Gastrocnemius medialis (tissue), 4 donors: Measurements from ENCODE around the gene ORM1. TPM values are rescaled to one million over a fixed set of nuclear protein-coding genes. Genes with fewer than 3 reads are reported as not detected.

ENCODE experiments used
- ATAC-seq, 2 donors: fragments of 150-250 bp; one replicate each; pipeline ENCODE4 v1.9.1; 2016
- DNase-seq, 2 donors: peaks; one replicate each; pipeline ENCODE4 v3.0.0-alpha.2; 2019
- H3K27ac ChIP-seq, 4 donors: fragments of 200-600 bp; sonication (generic); 1 replicate in 1 of 4; 2 replicates in 3 of 4; pipeline ENCODE4 v1.5.1; 2016 to 2018; ENCODE audit warnings: mild to moderate bottlenecking in 2 of 4, moderate library complexity in 1 of 4
- H3K27me3 ChIP-seq, 3 donors: fragments of 200-600 bp; sonication (generic) in 2 of 3; 1 replicate in 1 of 3; 2 replicates in 2 of 3; pipeline versions ENCODE4 v1.5.1 to v1.6.0; 2016 to 2019; ENCODE audit warnings: mild to moderate bottlenecking in 1 of 3, moderate library complexity in 1 of 3
- H3K36me3 ChIP-seq, 2 donors: fragments of 200-600 bp; sonication (generic) in 1 of 2; one replicate each; pipeline ENCODE4 v1.5.1; 2017 to 2018
- H3K4me1 ChIP-seq, 2 donors: fragments of 200-600 bp; sonication (generic) in 1 of 2; one replicate each; pipeline ENCODE4 v1.5.1; 2016 to 2017; ENCODE audit warnings: mild to moderate bottlenecking in 2 of 2
- H3K4me3 ChIP-seq, 4 donors: fragments of 200-600 bp; sonication (generic) in 3 of 4; 1 replicate in 1 of 4; 2 replicates in 3 of 4; pipeline ENCODE4 v1.5.1; 2016 to 2019; ENCODE audit warnings: mild to moderate bottlenecking in 2 of 4
- H3K9me3 ChIP-seq, 3 donors: fragments of 200-600 bp; sonication (generic) in 2 of 3; 1 replicate in 1 of 3; 2 replicates in 2 of 3; pipeline ENCODE4 v1.5.1; 2016 to 2019
- POLR2A ChIP-seq, 2 donors: fragments of 450-650 bp; IDR thresholded peaks; one replicate each; pipeline ENCODE4 v1.6.1; 2017; ENCODE audit warnings: antibody characterized with exemption in 2 of 2, mild to moderate bottlenecking in 2 of 2, moderate library complexity in 2 of 2
- in situ Hi-C, 4 donors: fragments of 200-750 bp; cut with MboI; loops; one replicate each; pipeline versions ENCODE4 v1.15.0 to v1.8.0; 2017; ENCODE audit warnings: low sequenced_read_pairs in 4 of 4
- intact Hi-C: fragments of 100-400 bp; cut with DNase I; formaldehyde crosslinking; loops from one replicate; pipeline ENCODE4 v1.15.1; 2023; ENCODE audit warnings: low total_unique reads
- total RNA-seq, 4 donors: library from RNA; depleted of rRNA; stranded (reverse); fragments of >200 nt; gene quantifications; one replicate each; pipeline versions ENCODE4 v1.1.0 to v1.2.3, GENCODE V29; 2016
- TF ChIP-seq, protein P1 (sequence below), 5 experiments: fragments of 450-650 bp in 3 of 5; fragments of 200-600 bp in 2 of 5; sonication (generic) in 2 of 5; IDR thresholded peaks in 4 of 5; conservative IDR thresholded peaks in 1 of 5; 1 replicate in 4 of 5; 2 replicates in 1 of 5; pipeline ENCODE4 v1.5.1; 2016 to 2019; ENCODE audit warnings: antibody characterized with exemption in 5 of 5, mild to moderate bottlenecking in 3 of 5, moderate library complexity in 3 of 5

ORM1 gene
- total RNA-seq, 4 donors from 2014 or later = 33.5 to 92.8 TPM; not detected in 2

DNA sequence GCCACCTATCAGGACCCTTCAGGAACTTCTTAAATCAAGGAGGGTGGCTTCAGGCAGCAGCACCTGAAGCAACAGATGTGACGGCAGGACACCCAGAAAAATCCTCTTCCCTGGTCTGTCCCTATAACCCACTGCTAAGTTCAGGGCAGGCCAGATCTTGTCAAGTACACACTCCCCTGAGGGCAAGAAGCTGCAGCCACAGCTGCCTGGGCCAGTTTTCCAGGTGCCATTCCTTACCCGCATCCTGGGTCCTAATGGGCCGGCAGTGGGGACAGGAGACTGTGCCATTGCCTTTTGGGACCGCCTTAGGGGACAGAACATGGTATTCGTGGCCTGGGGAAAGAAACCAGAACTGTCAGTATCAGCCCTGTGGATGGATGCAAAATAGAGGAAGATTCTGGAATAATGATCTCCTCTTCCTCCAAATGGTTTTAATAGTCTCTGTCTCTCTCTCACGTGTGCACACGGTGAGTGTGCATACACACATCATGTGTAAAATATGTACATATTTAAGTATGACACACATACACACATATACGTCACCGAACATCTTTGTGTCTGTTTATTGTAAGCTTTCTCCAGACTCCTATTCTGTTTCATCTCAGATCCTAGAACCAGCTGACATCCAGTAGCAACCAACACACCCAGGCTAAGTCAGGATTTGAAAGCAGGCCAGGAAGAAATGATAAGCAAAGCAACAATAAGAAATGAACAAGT lies 20.7 kb downstream of the ORM1 start:
- DNase-seq = no peak
- in situ Hi-C loops = no loop called here

DNA sequence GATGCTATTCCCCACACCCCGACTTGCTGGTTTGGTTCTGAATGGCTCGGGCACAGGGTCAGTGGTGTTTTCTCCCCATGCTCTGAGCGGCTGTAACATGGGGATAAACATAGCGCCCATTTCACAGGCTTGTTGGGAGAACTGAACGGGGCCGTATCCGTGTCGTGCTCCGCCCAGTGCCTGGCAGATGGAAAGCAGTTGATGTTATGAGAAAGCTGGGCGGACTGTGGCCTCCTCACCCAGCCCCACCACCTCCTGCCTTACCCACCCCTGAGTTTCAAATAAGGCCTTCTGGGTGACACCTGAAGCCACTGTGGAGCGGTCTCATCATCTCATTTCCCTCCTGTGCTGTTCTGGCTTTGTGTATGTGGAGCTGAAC lies 21.3 kb downstream of the ORM1 start:
- no peaks in the 10 kb centered on the region for H3K27me3 ChIP-seq
- no peak overlapping the region for H3K4me3 ChIP-seq
- H3K27ac ChIP-seq = no peak overlapping the region
- DNase-seq = no peak
- in situ Hi-C loops = no loop called here
- TF ChIP-seq, protein P1, sequence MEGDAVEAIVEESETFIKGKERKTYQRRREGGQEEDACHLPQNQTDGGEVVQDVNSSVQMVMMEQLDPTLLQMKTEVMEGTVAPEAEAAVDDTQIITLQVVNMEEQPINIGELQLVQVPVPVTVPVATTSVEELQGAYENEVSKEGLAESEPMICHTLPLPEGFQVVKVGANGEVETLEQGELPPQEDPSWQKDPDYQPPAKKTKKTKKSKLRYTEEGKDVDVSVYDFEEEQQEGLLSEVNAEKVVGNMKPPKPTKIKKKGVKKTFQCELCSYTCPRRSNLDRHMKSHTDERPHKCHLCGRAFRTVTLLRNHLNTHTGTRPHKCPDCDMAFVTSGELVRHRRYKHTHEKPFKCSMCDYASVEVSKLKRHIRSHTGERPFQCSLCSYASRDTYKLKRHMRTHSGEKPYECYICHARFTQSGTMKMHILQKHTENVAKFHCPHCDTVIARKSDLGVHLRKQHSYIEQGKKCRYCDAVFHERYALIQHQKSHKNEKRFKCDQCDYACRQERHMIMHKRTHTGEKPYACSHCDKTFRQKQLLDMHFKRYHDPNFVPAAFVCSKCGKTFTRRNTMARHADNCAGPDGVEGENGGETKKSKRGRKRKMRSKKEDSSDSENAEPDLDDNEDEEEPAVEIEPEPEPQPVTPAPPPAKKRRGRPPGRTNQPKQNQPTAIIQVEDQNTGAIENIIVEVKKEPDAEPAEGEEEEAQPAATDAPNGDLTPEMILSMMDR (IDR thresholded peaks at IDR 0.05 in 4 of 5, conservative IDR thresholded peaks at IDR 0.05 in 1 of 5) = no peak
- TF ChIP-seq POLR2A (IDR thresholded peaks at IDR 0.05) = no peak
- H3K36me3 ChIP-seq = peaks cover 0 to 6% of the 10 kb centered on the region in 2 donors
- intact Hi-C loops = no loop called here
- H3K4me1 ChIP-seq = no peaks in the 10 kb centered on the region
- no peak for ATAC-seq
- no peaks in the 10 kb centered on the region for H3K9me3 ChIP-seq

More for the DNA sequence above, 20.7 kb downstream of the ORM1 start:
- intact Hi-C loops = no loop called here
- Histone ChIP-seq H3K4me3 (no peak overlapping the region), H3K36me3 (peaks cover 0 to 6% of the 10 kb centered on the region in 2 donors), H3K9me3 (no peaks in the 10 kb centered on the region), H3K27me3 (no peaks in the 10 kb centered on the region), H3K27ac (no peak overlapping the region), H3K4me1 (no peaks in the 10 kb centered on the region)
- ATAC-seq = no peak
- no peak for TF ChIP-seq POLR2A (IDR thresholded peaks at IDR 0.05)
- TF ChIP-seq, protein P1 (IDR thresholded peaks at IDR 0.05 in 4 of 5, conservative IDR thresholded peaks at IDR 0.05 in 1 of 5) = no peak

DNA sequence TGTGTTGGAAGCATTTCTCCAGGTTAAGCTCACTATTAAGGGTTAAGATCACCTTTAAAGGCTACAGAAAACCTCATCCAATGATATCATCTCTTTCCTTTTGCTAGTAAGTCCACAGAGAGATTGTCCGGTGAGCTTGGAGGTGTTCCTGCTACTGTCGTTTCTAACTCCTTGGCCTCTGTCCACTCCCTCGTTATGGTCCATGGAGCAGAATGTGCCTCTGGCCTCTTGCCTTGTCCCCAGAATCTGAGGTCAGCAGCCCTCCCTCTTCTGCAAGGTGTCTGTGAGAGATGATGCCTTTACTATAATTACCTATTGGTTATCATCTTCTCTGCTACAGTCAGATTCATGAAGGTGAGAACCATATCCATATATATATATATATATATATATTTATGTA lies 21.8 kb downstream of the ORM1 start:
- TF ChIP-seq, protein P1 (IDR thresholded peaks at IDR 0.05 in 4 of 5, conservative IDR thresholded peaks at IDR 0.05 in 1 of 5) = no peak
- no peak for TF ChIP-seq POLR2A (IDR thresholded peaks at IDR 0.05)
- no peak for ATAC-seq

DNA sequence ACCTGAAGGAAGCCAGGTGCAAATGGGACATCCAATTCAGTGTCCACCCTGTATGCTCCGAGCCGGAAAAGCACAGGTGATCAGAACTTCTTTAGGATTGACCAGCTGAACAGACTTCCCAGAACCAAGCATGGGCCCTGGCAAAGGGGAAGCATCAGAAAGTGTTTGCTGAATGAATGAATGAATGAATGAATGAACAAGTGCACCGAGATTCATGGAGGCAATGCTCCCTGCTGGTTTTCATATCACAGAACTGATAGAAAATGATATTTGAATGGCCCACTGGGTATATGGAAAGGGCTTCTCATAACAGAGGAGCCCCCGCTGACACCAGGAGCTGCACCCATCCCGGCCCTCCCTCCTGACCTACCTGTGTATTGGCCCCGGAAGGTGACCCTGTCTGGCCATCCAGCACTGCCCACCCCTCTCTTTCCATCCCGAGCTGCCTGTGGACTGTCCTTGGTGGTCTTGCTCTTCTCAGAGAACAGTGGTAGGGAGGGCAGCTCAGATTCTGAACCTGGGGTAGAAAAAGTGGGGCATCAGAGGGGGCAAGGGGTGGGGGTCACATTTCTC lies 22.7 kb downstream of the ORM1 start:
- in situ Hi-C loops (no loop called here), intact Hi-C loops (no loop called here)
- Histone ChIP-seq H3K27ac (no peak overlapping the region), H3K27me3 (no peaks in the 10 kb centered on the region), H3K4me3 (no peak overlapping the region), H3K36me3 (peaks cover 0 to 14% of the 10 kb centered on the region in 2 donors), H3K4me1 (no peaks in the 10 kb centered on the region), H3K9me3 (no peaks in the 10 kb centered on the region)
- no peak for ATAC-seq
- no peak for DNase-seq
- TF ChIP-seq POLR2A (IDR thresholded peaks at IDR 0.05) = no peak
- TF ChIP-seq, protein P1 (IDR thresholded peaks at IDR 0.05 in 4 of 5, conservative IDR thresholded peaks at IDR 0.05 in 1 of 5) = no peak

More for the DNA sequence above, 21.8 kb downstream of the ORM1 start:
- H3K4me3 ChIP-seq = no peak overlapping the region
- DNase-seq = no peak
- in situ Hi-C loops (no loop called here), intact Hi-C loops (no loop called here)
- H3K27ac ChIP-seq = no peak overlapping the region
- H3K36me3 ChIP-seq = peaks cover 0 to 6% of the 10 kb centered on the region in 2 donors
- H3K27me3 ChIP-seq = no peaks in the 10 kb centered on the region
- H3K9me3 ChIP-seq = no peaks in the 10 kb centered on the region
- H3K4me1 ChIP-seq = no peaks in the 10 kb centered on the region
